HG03439 (cell line): Measurements from ENCODE around the gene TRIM48.
"Not testable (repeated sequence)": the region's sequence is repeated elsewhere in the genome, so short reads cannot be mapped to it uniquely, and the experiment has no call there.

ENCODE experiments used
- ATAC-seq: cut with Tn5 transposase; IDR thresholded peaks from one replicate; pipeline ENCODE4 v1.9.1; 2021; ENCODE audit warnings: mild to moderate bottlenecking, moderate library complexity; ENCODE audit not compliant: unreplicated experiment

Gene TRIM48, protein sequence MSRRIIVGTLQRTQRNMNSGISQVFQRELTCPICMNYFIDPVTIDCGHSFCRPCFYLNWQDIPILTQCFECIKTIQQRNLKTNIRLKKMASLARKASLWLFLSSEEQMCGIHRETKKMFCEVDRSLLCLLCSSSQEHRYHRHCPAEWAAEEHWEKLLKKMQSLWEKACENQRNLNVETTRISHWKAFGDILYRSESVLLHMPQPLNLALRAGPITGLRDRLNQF

DNA sequence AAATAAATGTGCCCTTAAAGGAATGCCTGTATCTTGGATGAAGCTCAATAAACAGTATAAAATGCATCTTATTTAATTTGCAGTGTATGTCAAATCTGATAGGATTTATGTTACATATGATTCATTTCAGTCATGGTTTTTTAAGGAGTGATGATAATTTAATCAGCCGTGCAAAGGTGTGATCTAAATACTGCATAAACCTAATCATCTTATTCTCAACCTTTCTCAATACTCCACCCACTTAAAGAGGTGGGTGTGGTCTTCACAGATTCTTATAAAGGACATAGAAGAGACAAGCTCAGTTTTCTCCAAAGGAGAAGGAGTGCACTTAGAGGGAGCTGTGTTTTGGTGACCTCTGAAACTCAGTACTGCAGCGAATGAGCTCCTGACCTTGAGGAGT, at the start of gene TRIM48:
Gene TRIM48 (plus strand): TSS at position 301 of the 400 bp plus-strand sequence. CDS start 113 bp downstream, outside the sequence.
- not testable (repeated sequence) for ATAC-seq

- not testable (repeated sequence) for ATAC-seq
These were observed 23.6 kb upstream of the TRIM48 start for GRCh38 chr11:55238316-55238715.

GRCh38 chr11:55263081-55263480, 1.1 kb downstream of the TRIM48 start:
- ATAC-seq: no peak
